GM21390 (cell line): ENCODE results near the gene RARB.

Experiments
- ATAC-seq: cut with Tn5 transposase; IDR thresholded peaks from one replicate; pipeline ENCODE4 v1.9.1; 2021; ENCODE audit not compliant: unreplicated experiment

The RARB gene

GRCh38 chr3:25427942-25428788, at the start of gene RARB:
RARB (plus strand) TSS chr3:25428263; CDS start chr3:25428732, 469 bp downstream.
- ATAC-seq = peak; percentile 50

GRCh38 chr3:25378786-25379311, 49.2 kb upstream of the RARB start:
- no peak for ATAC-seq

GRCh38 chr3:25380222-25380739, 47.8 kb upstream of the RARB start:
- no peak for ATAC-seq

GRCh38 chr3:25381083-25381482, 47.0 kb upstream of the RARB start:
- no peak for ATAC-seq

- ATAC-seq = no peak
Observed at GRCh38 chr3:25384471-25384870, 43.6 kb upstream of the RARB start.

- no peak for ATAC-seq
Observed at GRCh38 chr3:25385807-25386460, 42.1 kb upstream of the RARB start.

GRCh38 chr3:25386686-25387255, 41.3 kb upstream of the RARB start:
- ATAC-seq = no peak

GRCh38 chr3:25390605-25391004, 37.5 kb upstream of the RARB start:
- ATAC-seq = no peak

GRCh38 chr3:25396251-25396650, 31.8 kb upstream of the RARB start:
- ATAC-seq = no peak

- no peak for ATAC-seq
Observed at GRCh38 chr3:25396686-25397085, 31.4 kb upstream of the RARB start.

- no peak for ATAC-seq
Observed at GRCh38 chr3:25397150-25397549, 30.9 kb upstream of the RARB start.

GRCh38 chr3:25400587-25400986, 27.5 kb upstream of the RARB start:
- ATAC-seq = no peak

- no peak for ATAC-seq
Observed at GRCh38 chr3:25403968-25404367, 24.1 kb upstream of the RARB start.

GRCh38 chr3:25404569-25404968, 23.5 kb upstream of the RARB start:
- no peak for ATAC-seq

GRCh38 chr3:25405335-25405734, 22.7 kb upstream of the RARB start:
- no peak for ATAC-seq

GRCh38 chr3:25410703-25411102, 17.4 kb upstream of the RARB start:
- no peak for ATAC-seq

GRCh38 chr3:25412269-25412668, 15.8 kb upstream of the RARB start:
- no peak for ATAC-seq

- no peak for ATAC-seq
Observed at GRCh38 chr3:25416176-25416575, 11.9 kb upstream of the RARB start.

GRCh38 chr3:25418596-25418995, 9.5 kb upstream of the RARB start:
- ATAC-seq = no peak

GRCh38 chr3:25419251-25419650, 8.8 kb upstream of the RARB start:
- ATAC-seq = no peak

- no peak for ATAC-seq
Observed at GRCh38 chr3:25420147-25420546, 7.9 kb upstream of the RARB start.

- ATAC-seq = no peak
Observed at GRCh38 chr3:25420885-25421284, 7.2 kb upstream of the RARB start.
